GM12878 (cell line): ENCODE data around the gene S100A9. TPM values are rescaled to one million over a fixed set of nuclear protein-coding genes. Genes with fewer than 3 reads are reported as not detected.

Experiments
- ATAC-seq: fragments of 200-7000 bp; cut with Tn5 transposase; 3 replicates; pipeline ENCODE4 v1.9.1; 2020; ENCODE audit warnings: mild to moderate bottlenecking, moderate library complexity
- BruUV-seq: library from RNA; stranded (reverse); fragments of 400-500 nt; replicated peaks from 2 replicates; lab custom pipeline; 2021; lab: Mats Ljungman, UMichigan
- CTCF ChIA-PET: fragments of 300-600 bp; sonication (Branson Sonifier 250); formaldehyde crosslinking; extraction: SDS; loops from one replicate; lab custom pipeline; 2021; ENCODE audit warnings: inconsistent platforms; lab: Yijun Ruan, JAX
- POLR2A ChIA-PET: fragments of 350-600 bp; formaldehyde crosslinking; extraction: SDS; loops from one replicate; lab custom pipeline; 2021; ENCODE audit warnings: inconsistent platforms; lab: Charles Lee
- RAD21 ChIA-PET: fragments of 300-600 bp; sonication (Branson Sonifier 250); formaldehyde crosslinking; loops from one replicate; lab custom pipeline; 2023; ENCODE audit warnings: antibody characterized with exemption; ENCODE audit not compliant: unreplicated experiment; lab: Charles Lee
- SMC1A ChIA-PET: fragments of 300-600 bp; sonication (Branson Sonifier 250); formaldehyde crosslinking; loops from one replicate; lab custom pipeline; 2023; ENCODE audit not compliant: unreplicated experiment, uncharacterized antibody; lab: Charles Lee
- DNase-seq: peaks from one replicate; pipeline ENCODE4 v3.0.0-alpha.2; 2011; ENCODE audit warnings: low read depth, low spot score
- FAIRE-seq: peaks from 3 replicates; lab custom pipeline; 2011; peaks lifted over from hg19 to GRCh38; lab: Jason Lieb, UNC
- H2AFZ ChIP-seq: 2 replicates; pipeline ENCODE4 v1.6.0; 2011; ENCODE audit warnings: low read depth, low read length, control low read depth; ENCODE audit not compliant: control insufficient read depth
- H3K27ac ChIP-seq: 2 replicates; pipeline ENCODE4 v1.5.1; 2011; ENCODE audit warnings: control low read depth; ENCODE audit not compliant: control insufficient read depth, insufficient read depth
- H3K27me3 ChIP-seq, 2 experiments: replicated peaks in 1 of 2; 2 replicates each; pipeline versions ENCODE4 v1.6.0 to v1.6.1; 2011; ENCODE audit warnings: low read length in 1 of 2; ENCODE audit not compliant: control insufficient read depth in 2 of 2, insufficient read depth in 2 of 2
- H3K36me3 ChIP-seq, 2 experiments: 2 replicates each; pipeline ENCODE4 v1.5.1; 2011; ENCODE audit warnings: low read length in 1 of 2; ENCODE audit not compliant: control insufficient read depth in 2 of 2, insufficient read depth in 2 of 2
- H3K4me1 ChIP-seq: 2 replicates; pipeline ENCODE4 v1.6.1; 2011; ENCODE audit warnings: mild to moderate bottlenecking, low read length, moderate library complexity, mixed read lengths; ENCODE audit not compliant: control insufficient read depth, insufficient read depth
- H3K4me2 ChIP-seq: 2 replicates; pipeline ENCODE4 v1.6.0; 2011; ENCODE audit warnings: control low read depth; ENCODE audit not compliant: control insufficient read depth, insufficient read depth
- H3K4me3 ChIP-seq: fragments of 200-600 bp; sonication (generic); 2 replicates; pipeline ENCODE4 v1.5.1; 2016
- H3K79me2 ChIP-seq: 2 replicates; pipeline ENCODE4 v1.6.0; 2011; ENCODE audit warnings: low read length; ENCODE audit not compliant: control insufficient read depth, insufficient read depth
- H3K9ac ChIP-seq: 2 replicates; pipeline ENCODE4 v1.8.0; 2011; ENCODE audit warnings: low read length, control low read depth, mixed read lengths; ENCODE audit not compliant: control insufficient read depth, insufficient read depth
- H3K9me3 ChIP-seq: replicated peaks from 3 replicates; pipeline ENCODE4 v1.5.1; 2011; ENCODE audit warnings: mild to moderate bottlenecking, low read length; ENCODE audit not compliant: control insufficient read depth, insufficient read depth
- H4K20me1 ChIP-seq: 2 replicates; pipeline ENCODE4 v1.6.0; 2011; ENCODE audit not compliant: control insufficient read depth, insufficient read depth
- CBFB ChIP-seq: IDR thresholded peaks from 2 replicates; pipeline ENCODE4 v1.6.1; 2016; ENCODE audit warnings: antibody characterized with exemption, low read depth
- SPI1 ChIP-seq: IDR thresholded peaks from 2 replicates; pipeline ENCODE4 v1.6.1; 2011; ENCODE audit warnings: low read depth, mild to moderate bottlenecking, low read length, moderate library complexity, borderline replicate concordance; ENCODE audit not compliant: insufficient read depth
- SREBF1 ChIP-seq: IDR thresholded peaks from 2 replicates; pipeline ENCODE4 v1.6.1; 2012; ENCODE audit warnings: mild to moderate bottlenecking, low read length
- STAT1 ChIP-seq: fragments of 450-650 bp; conservative IDR thresholded peaks from 2 replicates; pipeline ENCODE4 v1.6.1; 2014; ENCODE audit warnings: antibody characterized with exemption, mild to moderate bottlenecking
- TCF7 ChIP-seq: IDR thresholded peaks from 2 replicates; pipeline ENCODE4 v1.6.1; 2014; ENCODE audit warnings: antibody characterized with exemption, borderline replicate concordance
- ZBED1 ChIP-seq: IDR thresholded peaks from 2 replicates; pipeline ENCODE4 v1.6.1; 2016; ENCODE audit warnings: borderline replicate concordance
- ZNF24 ChIP-seq: fragments of 450-650 bp; IDR thresholded peaks from 2 replicates; pipeline ENCODE4 v1.6.1; 2017; ENCODE audit warnings: antibody characterized with exemption, mild to moderate bottlenecking
- ZZZ3 ChIP-seq: IDR thresholded peaks from 2 replicates; pipeline ENCODE4 v1.6.1; 2011; ENCODE audit warnings: low read depth; ENCODE audit not compliant: control insufficient read depth, insufficient read length
- WGBS: methylation state at CpG from one replicate; pipeline ENCODE4 v1.1.6; 2016; ENCODE audit warnings: low lambda C conversion rate; ENCODE audit not compliant: insufficient replicate concordance, insufficient coverage; ENCODE audit errors: missing lambda C conversion rate; 5-methylcytosine and 5-hydroxymethylcytosine counted together
- in situ Hi-C: fragments of 300-500 bp; cut with MboI; formaldehyde crosslinking; loops from 9 replicates; pipeline ENCODE4 v1.14.3; 2018; ENCODE audit warnings: mixed read lengths
- intact Hi-C: fragments of 100-400 bp; cut with micrococcal nuclease; formaldehyde crosslinking; loops from one replicate; pipeline ENCODE4 v1.14.2; 2022; ENCODE audit not compliant: unreplicated experiment
- polyA plus RNA-seq, 11 experiments: library from polyadenylated mRNA; depleted of rRNA in 4 of 11; unstranded in 6 of 11; stranded (reverse) in 5 of 11; fragments of >200 nt; fragmentation: Nextera tagmentation in 4 of 11; fragmentation: Illumina TruSeq in 1 of 11; extraction: Ambion mirVana in 4 of 11; extraction: Trizol in 1 of 11; gene quantifications; 1 replicate in 1 of 11; 2 replicates in 10 of 11; pipeline versions ENCODE4 v1.2.1 to v1.2.3, GENCODE V29; 2011 to 2016; ENCODE audit warnings: inconsistent platforms in 2 of 11, missing spikeins in 2 of 11, low read depth in 1 of 11
- total RNA-seq, 4 experiments: library from RNA; depleted of rRNA in 3 of 4; stranded (reverse); fragments of >200 nt in 3 of 4; fragmentation: Illumina TruSeq in 1 of 4; extraction: Trizol in 1 of 4; gene quantifications; 2 replicates each; pipeline versions ENCODE4 v1.2.1 to v1.2.3, GENCODE V29; 2013 to 2021
- TF ChIP-seq, protein P1 (sequence below): fragments of 450-650 bp; IDR thresholded peaks from 2 replicates; pipeline ENCODE4 v1.6.1; 2017; ENCODE audit warnings: mild to moderate bottlenecking, moderate library complexity
- TF ChIP-seq, protein P2 (sequence below), 3 experiments: IDR thresholded peaks in 2 of 3; conservative IDR thresholded peaks in 1 of 3; 2 replicates each; pipeline ENCODE4 v1.5.1; 2011; ENCODE audit warnings: low read depth in 3 of 3, low read length in 3 of 3, mild to moderate bottlenecking in 3 of 3, control low read depth in 2 of 3, moderate library complexity in 2 of 3, inconsistent platforms in 1 of 3, mixed read lengths in 1 of 3; ENCODE audit not compliant: control insufficient read depth in 2 of 3, insufficient read depth in 1 of 3; ENCODE audit errors: extremely low read depth in 1 of 3

The S100A9 gene
- total and polyA plus RNA-seq, 10 of the 15 experiments (the other 5 are each of a cell fraction or from before 2014, with no cell fraction given): 0.22 to 1.7 (median 0.49) TPM; not detected in 3

DNA sequence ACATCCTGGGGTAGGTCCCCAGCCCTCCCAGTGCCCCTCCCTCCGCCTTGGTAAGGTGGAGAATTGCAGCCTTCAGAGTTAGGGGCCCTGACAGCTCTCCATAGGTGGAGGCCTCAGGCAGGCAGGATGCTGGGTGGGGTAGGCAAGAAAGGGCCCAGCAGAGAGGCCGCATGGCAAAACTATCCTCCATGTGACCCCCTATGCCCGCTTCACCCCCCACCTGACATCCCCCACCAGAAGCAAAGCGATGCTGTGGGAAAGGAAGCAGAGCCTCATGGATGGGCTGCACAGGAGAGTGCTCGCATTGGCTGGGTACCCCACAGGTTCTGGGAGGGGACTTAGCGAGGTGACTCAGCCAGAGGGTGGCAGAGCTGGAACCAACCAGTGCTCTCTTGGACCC, 1.6 kb downstream of the S100A9 start:
- ATAC-seq (no peak), DNase-seq (no peak), FAIRE-seq (no peak)
- no peaks in the 10 kb centered on the region for H3K79me2 ChIP-seq
- no peak overlapping the region for H2AFZ ChIP-seq
- POLR2A ChIA-PET: no interaction called here
- WGBS: 43% methylated on average over 6 of the region's 6 CpGs
- H3K36me3 ChIP-seq: no peaks in the 10 kb centered on the region
- H3K27ac ChIP-seq: no peak overlapping the region
- SMC1A ChIA-PET: interaction anchor here (3.1 kb wide), 1 partner anchor 136 kb away, joined by 14 read pairs; no protein-coding TSS in a partner anchor
- CTCF ChIA-PET: interaction anchor here (2.7 kb wide), 1 partner anchor 135 kb away, joined by 41 read pairs; no protein-coding TSS in a partner anchor
- no TSS peak for BruUV-seq
- H3K4me3 ChIP-seq: no peak overlapping the region
- TF ChIP-seq ZZZ3: no peak
- in situ Hi-C loops (no loop called here), intact Hi-C loops (no loop called here)
- no peaks in the 10 kb centered on the region for H3K9me3 ChIP-seq
- no peaks in the 10 kb centered on the region for H3K27me3 ChIP-seq
- no peak overlapping the region for H3K4me2 ChIP-seq
- H4K20me1 ChIP-seq: no peaks in the 10 kb centered on the region
- H3K4me1 ChIP-seq: peaks cover 6% of the 10 kb centered on the region
- H3K9ac ChIP-seq: no peak overlapping the region
- RAD21 ChIA-PET: interaction anchor here (2.8 kb wide), 1 partner anchor 136 kb away, joined by 18 read pairs; no protein-coding TSS in a partner anchor

DNA sequence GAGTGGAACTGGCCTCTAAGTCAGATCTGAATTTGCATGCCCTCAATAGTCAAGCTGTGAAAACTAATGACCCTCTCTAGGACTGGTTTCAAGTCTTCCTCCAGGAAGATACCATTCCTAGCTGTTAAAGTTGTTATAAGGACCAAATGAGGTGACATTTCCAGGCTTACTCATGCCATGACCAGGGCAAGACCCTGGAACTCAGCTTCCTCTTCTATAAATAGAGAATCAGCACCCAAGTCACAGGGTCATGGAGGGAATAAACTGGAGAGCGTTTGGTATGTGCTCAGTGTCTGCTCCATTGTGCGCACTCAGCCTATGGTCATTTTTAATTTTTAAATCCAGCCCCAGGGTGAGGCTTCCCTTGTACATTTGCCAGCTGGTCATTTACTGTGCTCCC, 2.5 kb downstream of the S100A9 start:
- RAD21 ChIA-PET: interaction anchor here (0.9 kb wide), 1 partner anchor 197 kb away, joined by 3 read pairs; no protein-coding TSS in a partner anchor
- CTCF ChIA-PET: interaction anchor here (0.8 to 1.2 kb wide), 3 partner anchors 43 to 137 kb away, joined by 3 to 8 read pairs (median 3); no protein-coding TSS in a partner anchor
- Histone ChIP-seq H3K4me3 (no peak overlapping the region), H3K4me1 (peaks cover under 1% of the 10 kb centered on the region; the same call in 1 of the 2 replicates), H3K9ac (no peak overlapping the region), H2AFZ (no peak overlapping the region), H3K4me2 (no peak overlapping the region), H3K27me3 (no peaks in the 10 kb centered on the region), H3K9me3 (no peaks in the 10 kb centered on the region), H3K79me2 (no peaks in the 10 kb centered on the region), H4K20me1 (no peaks in the 10 kb centered on the region), H3K27ac (no peak overlapping the region), H3K36me3 (no peaks in the 10 kb centered on the region)
- ATAC-seq (no peak), FAIRE-seq (peak; percentile 31), DNase-seq (no peak)
- intact Hi-C loops: no loop called here
- WGBS: 52% methylated on average over 2 of the region's 2 CpGs
- in situ Hi-C loops: no loop called here
- BruUV-seq: no TSS peak
- SMC1A ChIA-PET: interaction anchor here (0.9 kb wide), 1 partner anchor 9 kb away, joined by 3 read pairs; no protein-coding TSS in a partner anchor
- POLR2A ChIA-PET: no interaction called here
- TF ChIP-seq, protein P1, sequence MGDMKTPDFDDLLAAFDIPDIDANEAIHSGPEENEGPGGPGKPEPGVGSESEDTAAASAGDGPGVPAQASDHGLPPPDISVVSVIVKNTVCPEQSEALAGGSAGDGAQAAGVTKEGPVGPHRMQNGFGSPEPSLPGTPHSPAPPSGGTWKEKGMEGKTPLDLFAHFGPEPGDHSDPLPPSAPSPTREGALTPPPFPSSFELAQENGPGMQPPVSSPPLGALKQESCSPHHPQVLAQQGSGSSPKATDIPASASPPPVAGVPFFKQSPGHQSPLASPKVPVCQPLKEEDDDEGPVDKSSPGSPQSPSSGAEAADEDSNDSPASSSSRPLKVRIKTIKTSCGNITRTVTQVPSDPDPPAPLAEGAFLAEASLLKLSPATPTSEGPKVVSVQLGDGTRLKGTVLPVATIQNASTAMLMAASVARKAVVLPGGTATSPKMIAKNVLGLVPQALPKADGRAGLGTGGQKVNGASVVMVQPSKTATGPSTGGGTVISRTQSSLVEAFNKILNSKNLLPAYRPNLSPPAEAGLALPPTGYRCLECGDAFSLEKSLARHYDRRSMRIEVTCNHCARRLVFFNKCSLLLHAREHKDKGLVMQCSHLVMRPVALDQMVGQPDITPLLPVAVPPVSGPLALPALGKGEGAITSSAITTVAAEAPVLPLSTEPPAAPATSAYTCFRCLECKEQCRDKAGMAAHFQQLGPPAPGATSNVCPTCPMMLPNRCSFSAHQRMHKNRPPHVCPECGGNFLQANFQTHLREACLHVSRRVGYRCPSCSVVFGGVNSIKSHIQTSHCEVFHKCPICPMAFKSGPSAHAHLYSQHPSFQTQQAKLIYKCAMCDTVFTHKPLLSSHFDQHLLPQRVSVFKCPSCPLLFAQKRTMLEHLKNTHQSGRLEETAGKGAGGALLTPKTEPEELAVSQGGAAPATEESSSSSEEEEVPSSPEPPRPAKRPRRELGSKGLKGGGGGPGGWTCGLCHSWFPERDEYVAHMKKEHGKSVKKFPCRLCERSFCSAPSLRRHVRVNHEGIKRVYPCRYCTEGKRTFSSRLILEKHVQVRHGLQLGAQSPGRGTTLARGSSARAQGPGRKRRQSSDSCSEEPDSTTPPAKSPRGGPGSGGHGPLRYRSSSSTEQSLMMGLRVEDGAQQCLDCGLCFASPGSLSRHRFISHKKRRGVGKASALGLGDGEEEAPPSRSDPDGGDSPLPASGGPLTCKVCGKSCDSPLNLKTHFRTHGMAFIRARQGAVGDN: no peak
- TF ChIP-seq ZBED1 (no peak), SPI1 (no peak), SREBF1 (no peak), CBFB (no peak), ZNF24 (no peak), TCF7 (no peak), STAT1 (no peak)
- TF ChIP-seq, protein P2, sequence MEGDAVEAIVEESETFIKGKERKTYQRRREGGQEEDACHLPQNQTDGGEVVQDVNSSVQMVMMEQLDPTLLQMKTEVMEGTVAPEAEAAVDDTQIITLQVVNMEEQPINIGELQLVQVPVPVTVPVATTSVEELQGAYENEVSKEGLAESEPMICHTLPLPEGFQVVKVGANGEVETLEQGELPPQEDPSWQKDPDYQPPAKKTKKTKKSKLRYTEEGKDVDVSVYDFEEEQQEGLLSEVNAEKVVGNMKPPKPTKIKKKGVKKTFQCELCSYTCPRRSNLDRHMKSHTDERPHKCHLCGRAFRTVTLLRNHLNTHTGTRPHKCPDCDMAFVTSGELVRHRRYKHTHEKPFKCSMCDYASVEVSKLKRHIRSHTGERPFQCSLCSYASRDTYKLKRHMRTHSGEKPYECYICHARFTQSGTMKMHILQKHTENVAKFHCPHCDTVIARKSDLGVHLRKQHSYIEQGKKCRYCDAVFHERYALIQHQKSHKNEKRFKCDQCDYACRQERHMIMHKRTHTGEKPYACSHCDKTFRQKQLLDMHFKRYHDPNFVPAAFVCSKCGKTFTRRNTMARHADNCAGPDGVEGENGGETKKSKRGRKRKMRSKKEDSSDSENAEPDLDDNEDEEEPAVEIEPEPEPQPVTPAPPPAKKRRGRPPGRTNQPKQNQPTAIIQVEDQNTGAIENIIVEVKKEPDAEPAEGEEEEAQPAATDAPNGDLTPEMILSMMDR (IDR thresholded peaks at IDR 0.05 in 2 of 3, conservative IDR thresholded peaks at IDR 0.05 in 1 of 3; ENCODE audit: control insufficient read depth in 2 of 3, extremely low read depth in 1 of 3, insufficient read depth in 1 of 3, low read depth in 3 of 3, low read length in 3 of 3): no peak
